K562 (cell line): ENCODE measurements around the gene CDC45. TPM values are rescaled to one million over a fixed set of nuclear protein-coding genes. Genes with fewer than 3 reads are reported as not detected.

Experiments
- ATAC-seq: fragments of 200-7000 bp; cut with Tn5 transposase; 3 replicates; pipeline ENCODE4 v1.9.1; 2020; ENCODE audit warnings: moderate library complexity
- BruUV-seq: library from RNA; stranded (reverse); fragments of 400-500 nt; replicated peaks from 2 replicates; lab custom pipeline; 2021; lab: Mats Ljungman, UMichigan
- CTCF ChIA-PET: fragments of 300-600 bp; formaldehyde crosslinking; extraction: SDS; loops from one replicate; lab custom pipeline; 2021; ENCODE audit warnings: low intra/inter-chr PET ratio; lab: Yijun Ruan, JAX
- POLR2A ChIA-PET: fragments of 300-600, 350-650 bp; sonication (Branson Sonifier 250); formaldehyde crosslinking; extraction: SDS; loops from one replicate; lab custom pipeline; 2021; ENCODE audit warnings: antibody characterized with exemption, inconsistent platforms; lab: Yijun Ruan, JAX
- DNase-seq, 4 experiments: peaks; one replicate each; pipeline versions ENCODE4 v3.0.0 to v3.0.0-alpha.2; 2011 to 2018; ENCODE audit warnings: low spot score in 3 of 4, mixed read lengths in 3 of 4; ENCODE audit errors: extremely low read depth in 1 of 4
- FAIRE-seq: peaks from 2 replicates; lab custom pipeline; 2011; peaks lifted over from hg19 to GRCh38; lab: Jason Lieb, UNC
- H2AFZ ChIP-seq: 2 replicates; pipeline ENCODE4 v1.6.0; 2011; ENCODE audit warnings: low read depth, low read length, control low read depth, inconsistent platforms
- H3K27ac ChIP-seq: fragments of 200-600 bp; 3 replicates; pipeline ENCODE4 v1.8.0; 2011; ENCODE audit warnings: low read depth, mild to moderate bottlenecking, control low read depth, inconsistent platforms, low read length, moderate library complexity, mixed read lengths; ENCODE audit errors: extremely low read depth
- H3K27me3 ChIP-seq, 2 experiments: fragments of 300-600 bp in 1 of 2; 2 replicates in 1 of 2; 3 replicates in 1 of 2; pipeline versions ENCODE4 v1.6.0 to v1.8.0; 2011; ENCODE audit warnings: inconsistent platforms in 2 of 2, low read length in 2 of 2, mild to moderate bottlenecking in 1 of 2, mixed read lengths in 1 of 2, moderate library complexity in 1 of 2; ENCODE audit not compliant: control insufficient read depth in 2 of 2, insufficient read depth in 2 of 2
- H3K36me3 ChIP-seq: fragments of 300-600 bp; 3 replicates; pipeline ENCODE4 v1.8.0; 2011; ENCODE audit warnings: mild to moderate bottlenecking, low read length, inconsistent platforms; ENCODE audit not compliant: control insufficient read depth, insufficient read depth
- H3K4me1 ChIP-seq, 2 experiments: fragments of 200-600 bp in 1 of 2; replicated peaks in 1 of 2; 2 replicates in 1 of 2; 3 replicates in 1 of 2; pipeline versions ENCODE4 v1.5.1 to v1.8.0; 2011; ENCODE audit warnings: inconsistent platforms in 2 of 2, low read length in 2 of 2, mild to moderate bottlenecking in 1 of 2, mixed read lengths in 1 of 2, moderate library complexity in 1 of 2; ENCODE audit not compliant: control insufficient read depth in 2 of 2, insufficient read depth in 2 of 2
- H3K4me2 ChIP-seq: 2 replicates; pipeline ENCODE4 v1.6.1; 2011; ENCODE audit warnings: low read length, control low read depth, inconsistent platforms, mixed read lengths; ENCODE audit not compliant: insufficient read depth
- H3K4me3 ChIP-seq: fragments of 200-600 bp; sonication (generic), shearing (Covaris generic); 2 replicates; pipeline ENCODE4 v1.5.1; 2016; ENCODE audit warnings: control low read depth, inconsistent platforms
- H3K79me2 ChIP-seq: fragments of 200-600 bp; 3 replicates; pipeline ENCODE4 v1.8.0; 2011; ENCODE audit warnings: low read length, inconsistent platforms; ENCODE audit not compliant: control insufficient read depth, insufficient read depth
- H3K9ac ChIP-seq, 2 experiments: 2 replicates each; pipeline versions ENCODE4 v1.6.0 to v1.6.1; 2011; ENCODE audit warnings: low read depth in 2 of 2, low read length in 2 of 2, control low read depth in 1 of 2, inconsistent platforms in 1 of 2, mild to moderate bottlenecking in 1 of 2, mixed read lengths in 1 of 2; ENCODE audit not compliant: insufficient read depth in 1 of 2
- H3K9me1 ChIP-seq: one replicate; pipeline ENCODE4 v1.6.0; 2011; ENCODE audit warnings: inconsistent platforms, mild to moderate bottlenecking, low read length, moderate library complexity; ENCODE audit not compliant: control insufficient read depth, insufficient read depth
- H3K9me3 ChIP-seq: replicated peaks from 2 replicates; pipeline ENCODE4 v1.5.1; 2011; ENCODE audit warnings: low read depth, low read length, inconsistent platforms; ENCODE audit not compliant: control insufficient read depth, insufficient read depth
- H4K20me1 ChIP-seq: replicated peaks from 2 replicates; pipeline ENCODE4 v1.6.1; 2011; ENCODE audit warnings: low read length, inconsistent platforms, mixed read lengths; ENCODE audit not compliant: control insufficient read depth, insufficient read depth
- BRCA1 ChIP-seq, 2 experiments: fragments of 450-650 bp in 1 of 2; sonication (generic) in 1 of 2; formaldehyde crosslinking in 1 of 2; IDR thresholded peaks; 2 replicates each; pipeline versions ENCODE4 v1.5.0 to v1.6.1; 2017 to 2020; ENCODE audit warnings: mild to moderate bottlenecking in 1 of 2, missing genetic modification reagents in 1 of 2
- E2F8 ChIP-seq: fragments of 450-650 bp; IDR thresholded peaks from 2 replicates; pipeline ENCODE4 v1.7.1; 2018; ENCODE audit warnings: mild to moderate bottlenecking, low read depth; ENCODE audit not compliant: partially characterized antibody
- ESRRA ChIP-seq: fragments of 450-650 bp; IDR thresholded peaks from 2 replicates; pipeline ENCODE4 v1.6.1; 2014; ENCODE audit warnings: low read depth, mild to moderate bottlenecking, moderate library complexity, borderline replicate concordance
- HOMEZ ChIP-seq: fragments of 250-450 bp; sonication (Bioruptor Pico); IDR thresholded peaks from 2 replicates; pipeline ENCODE4 v1.4.0; 2020; ENCODE audit warnings: mild to moderate bottlenecking, moderate library complexity
- HSF4 ChIP-seq: fragments of 250-450 bp; sonication (Bioruptor Pico); IDR thresholded peaks from 2 replicates; pipeline ENCODE4 v2.1.2; 2022; ENCODE audit warnings: mild to moderate bottlenecking, moderate library complexity, borderline replicate concordance
- KDM2B ChIP-seq: fragments of 250-450 bp; sonication (Bioruptor Pico); IDR thresholded peaks from 2 replicates; pipeline ENCODE4 v1.8.0; 2021; ENCODE audit warnings: mild to moderate bottlenecking, moderate library complexity
- LEF1 ChIP-seq: fragments of 450-650 bp; IDR thresholded peaks from 2 replicates; pipeline ENCODE4 v1.6.1; 2016; ENCODE audit warnings: mild to moderate bottlenecking
- MTA1 ChIP-seq: fragments of 450-650 bp; IDR thresholded peaks from 2 replicates; pipeline ENCODE4 v1.6.1; 2017; ENCODE audit warnings: borderline replicate concordance
- MYC ChIP-seq, 2 experiments: fragments of 250-450 bp in 1 of 2; sonication (Bioruptor Pico) in 1 of 2; IDR thresholded peaks; 2 replicates each; pipeline versions ENCODE4 v1.5.1 to v1.6.1; 2012 to 2021; ENCODE audit warnings: low read depth in 2 of 2, borderline replicate concordance in 1 of 2, improper control_type of control experiment in 1 of 2, low read length in 1 of 2, mild to moderate bottlenecking in 1 of 2, moderate library complexity in 1 of 2
- NEUROD1 ChIP-seq: fragments of 150-350 bp; IDR thresholded peaks from 2 replicates; pipeline ENCODE4 v1.6.1; 2014; ENCODE audit warnings: borderline replicate concordance, low read length, low read depth; ENCODE audit not compliant: partially characterized antibody
- PHF21A ChIP-seq: fragments of 450-650 bp; IDR thresholded peaks from 2 replicates; pipeline ENCODE4 v1.6.1; 2017; ENCODE audit warnings: low read depth, borderline replicate concordance
- POU5F1 ChIP-seq: fragments of 150-350 bp; IDR thresholded peaks from 2 replicates; pipeline ENCODE4 v1.6.1; 2014; ENCODE audit warnings: borderline replicate concordance, low read length, low read depth, mild to moderate bottlenecking; ENCODE audit not compliant: partially characterized antibody
- PTRF ChIP-seq: fragments of 450-650 bp; IDR thresholded peaks from 2 replicates; pipeline ENCODE4 v1.6.1; 2016; ENCODE audit warnings: mild to moderate bottlenecking, missing genetic modification characterization, missing compliant biosample characterization
- RBM15 ChIP-seq: fragments of 200-400 bp; formaldehyde crosslinking; IDR thresholded peaks from 2 replicates; pipeline ENCODE4 v1.6.1; 2018; ENCODE audit warnings: mild to moderate bottlenecking, low read length, moderate library complexity; ENCODE audit not compliant: insufficient read depth
- XRCC5 ChIP-seq: fragments of 200-400 bp; formaldehyde crosslinking; IDR thresholded peaks from 2 replicates; pipeline ENCODE4 v1.6.1; 2017; ENCODE audit warnings: low read depth, mild to moderate bottlenecking, low read length
- ZBTB26 ChIP-seq: fragments of 450-650 bp; formaldehyde crosslinking; IDR thresholded peaks from 2 replicates; pipeline ENCODE4 v1.4.0; 2022; ENCODE audit warnings: missing genetic modification characterization
- ZNF324 ChIP-seq: fragments of 250-450 bp; sonication (Bioruptor Pico); IDR thresholded peaks from 2 replicates; pipeline ENCODE4 v1.4.0; 2020; ENCODE audit warnings: mild to moderate bottlenecking
- WGBS: fragments of 100-300 bp; shearing (Covaris generic); methylation state at CpG from one replicate; pipeline ENCODE4 v1.1.6; 2016; ENCODE audit warnings: low coverage, mixed read lengths; ENCODE audit not compliant: insufficient coverage; ENCODE audit errors: missing lambda C conversion rate; 5-methylcytosine and 5-hydroxymethylcytosine counted together
- in situ Hi-C: fragments of 300-500 bp; cut with MboI; formaldehyde crosslinking; loops from 4 replicates; pipeline ENCODE4 v1.15.0; 2018; ENCODE audit warnings: inconsistent platforms, mixed read lengths
- intact Hi-C: fragments of 100-400 bp; cut with micrococcal nuclease; formaldehyde crosslinking; loops from 2 replicates; pipeline ENCODE4 v1.14.2; 2022
- polyA plus RNA-seq, 8 experiments: library from polyadenylated mRNA; depleted of rRNA in 4 of 8; stranded (reverse) in 5 of 8; unstranded in 3 of 8; fragments of >200 nt; fragmentation: Nextera tagmentation in 2 of 8; fragmentation: Illumina TruSeq in 1 of 8; extraction: Ambion mirVana in 2 of 8; extraction: Trizol in 1 of 8; gene quantifications; 2 replicates each; pipeline versions ENCODE4 v1.2.1 to v1.2.3, GENCODE V29; 2011 to 2014; ENCODE audit warnings: inconsistent platforms in 1 of 8, missing spikeins in 1 of 8
- total RNA-seq, 7 experiments: library from RNA; depleted of rRNA in 6 of 7; stranded (reverse); fragments of >200 nt in 6 of 7; fragmentation: Illumina TruSeq in 2 of 7; extraction: Trizol in 2 of 7; gene quantifications; 2 replicates each; pipeline versions ENCODE4 v1.2.1 to v1.2.3, GENCODE V29; 2011 to 2021; ENCODE audit warnings: low replicate concordance in 1 of 7

CDC45 gene
- total and polyA plus RNA-seq, 9 of the 15 experiments (the other 6 are each of a cell fraction or from before 2014, with no cell fraction given), result 251 to 580 (median 410) TPM

- FAIRE-seq (no peak), ATAC-seq (no peak), DNase-seq (no peak)
- ChIA-PET CTCF (no interaction called here), POLR2A (interaction anchor here (3.2 kb wide), 1 partner anchor 8 kb away, joined by 11 read pairs; no protein-coding TSS in a partner anchor)
- BruUV-seq, result no TSS peak
- no peak overlapping the region for H3K4me3 ChIP-seq
- H4K20me1 ChIP-seq, result no peaks in the 10 kb centered on the region
- H3K27me3 ChIP-seq, result peaks cover 59 to 71% of the 10 kb centered on the region in 2 experiments
- no peaks in the 10 kb centered on the region; a peak in 1 of 5 replicates for H3K4me1 ChIP-seq
- no peaks in the 10 kb centered on the region for H3K79me2 ChIP-seq
- H3K27ac ChIP-seq, result no peak overlapping the region
- in situ Hi-C loops, result loop anchor here (25.0 kb wide), 1 partner anchor 1584 kb away; no protein-coding TSS in a partner anchor
- intact Hi-C loops, result no loop called here
- no peaks in the 10 kb centered on the region for H3K9me1 ChIP-seq
- WGBS, result 1% methylated on average over 2 of the region's 2 CpGs
- H3K36me3 ChIP-seq, result no peaks in the 10 kb centered on the region
- H3K9me3 ChIP-seq, result peaks cover 6% of the 10 kb centered on the region
- H3K4me2 ChIP-seq, result no peak overlapping the region
- no peak overlapping the region for H2AFZ ChIP-seq
- H3K9ac ChIP-seq, result no peak overlapping the region
- TF ChIP-seq HOMEZ (CRISPR knock-in tag) (no peak), XRCC5 (no peak), RBM15 (no peak), BRCA1 (IDR thresholded peaks at IDR 0.05) (no peak), BRCA1 (CRISPR knock-in tag; IDR thresholded peaks at IDR 0.05) (no peak), NEUROD1 (no peak), POU5F1 (no peak), ZBTB26 (CRISPR knock-in tag) (no peak), PTRF (tag) (no peak), MYC (IDR thresholded peaks at IDR 0.05; ENCODE audit: low read depth, low read length) (no peak), MYC (CRISPR knock-in tag; IDR thresholded peaks at IDR 0.05; ENCODE audit: borderline replicate concordance, low read depth) (no peak), ZNF324 (CRISPR knock-in tag) (peak; percentile 95), E2F8 (no peak), ESRRA (no peak), HSF4 (CRISPR knock-in tag) (0 out of 2 replicates have a peak, but pooled peaks have one; percentile 6), KDM2B (CRISPR knock-in tag) (no peak), PHF21A (no peak), MTA1 (no peak), LEF1 (no peak)
Observed at GRCh38 chr22:19553201-19553600, 73.5 kb downstream of the CDC45 start.
